Measurements from ENCODE around the gene RNU7-1.
A peak's percentile ranks its signal among the peaks of the same experiment; 100 is the strongest.

The RNU7-1 gene

GRCh38 chr12:6965026-6965661, 21.5 kb downstream of the RNU7-1 start:
- peaks cover 41% of the 10 kb centered on the region for H3K36me3 ChIP-seq (ENCODE audit: insufficient read depth, low read length)
- peaks cover 50% of the 10 kb centered on the region for H3K4me1 ChIP-seq (ENCODE audit: insufficient read depth, low read length)
- H3K9me3 ChIP-seq (ENCODE audit: low read length) = no peaks in the 10 kb centered on the region
- H3K27me3 ChIP-seq (ENCODE audit: control insufficient read depth in 1 of 2, insufficient read depth in 2 of 2, low read length in 2 of 2) = no peaks in the 10 kb centered on the region
- peak overlapping the region; percentile 70 for H3K27ac ChIP-seq (ENCODE audit: low read depth, low read length)
- no peak overlapping the region for H3K4me3 ChIP-seq (ENCODE audit: low read depth in 1 of 2, low read length in 2 of 2)
- H3K9ac ChIP-seq (ENCODE audit: low read length) = peak overlapping the region; percentile 24

DNA sequence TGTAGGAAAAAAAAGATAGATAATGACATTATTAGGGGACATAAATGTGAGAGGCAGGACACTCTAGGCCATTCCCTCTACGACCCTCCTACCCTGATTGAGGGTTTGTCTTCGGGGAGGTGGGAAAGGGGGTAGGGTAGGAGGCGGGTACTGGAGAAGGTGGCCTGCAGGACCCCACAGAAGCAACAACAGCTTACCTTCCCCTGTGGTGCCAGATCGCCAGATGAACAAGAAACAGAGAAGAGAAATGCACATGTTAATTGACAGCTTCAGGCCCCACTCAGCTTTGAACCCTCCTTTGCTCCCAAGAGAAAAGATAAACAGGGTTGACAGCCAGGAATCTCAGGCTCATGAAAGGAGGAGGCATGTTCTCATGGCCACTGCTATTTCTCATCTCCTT, 22.1 kb downstream of the RNU7-1 start:
- no peak overlapping the region for H3K9ac ChIP-seq (ENCODE audit: low read length)
- peaks cover 41% of the 10 kb centered on the region for H3K36me3 ChIP-seq (ENCODE audit: insufficient read depth, low read length)

DNA sequence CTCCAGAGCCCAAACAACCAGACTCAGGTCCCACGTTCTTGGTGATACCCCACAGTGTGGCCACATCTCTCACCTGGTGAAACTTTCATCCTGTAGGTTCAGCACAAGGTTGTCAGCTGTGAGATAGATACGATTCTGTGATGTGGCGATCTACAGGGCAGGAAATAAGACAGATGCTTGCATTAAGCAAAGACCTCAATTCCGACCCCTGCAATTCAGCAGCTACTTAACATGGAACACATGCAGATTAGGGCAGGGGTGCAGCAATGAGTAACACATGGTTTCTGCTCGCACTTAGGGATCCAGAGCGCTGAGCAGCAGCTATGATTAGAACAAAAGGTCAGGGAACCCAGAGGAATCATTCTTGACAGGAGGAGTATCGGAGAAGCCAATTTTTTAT, 22.7 kb downstream of the RNU7-1 start:
- H3K9ac ChIP-seq (ENCODE audit: low read length) = no peak overlapping the region
- no peaks in the 10 kb centered on the region for H3K9me3 ChIP-seq (ENCODE audit: low read length)
- peaks cover 41% of the 10 kb centered on the region for H3K36me3 ChIP-seq (ENCODE audit: insufficient read depth, low read length)
- H3K27me3 ChIP-seq (ENCODE audit: control insufficient read depth in 1 of 2, insufficient read depth in 2 of 2, low read length in 2 of 2) = no peaks in the 10 kb centered on the region
- H3K27ac ChIP-seq (ENCODE audit: low read depth, low read length) = no peak overlapping the region
- peaks cover 42% of the 10 kb centered on the region for H3K4me1 ChIP-seq (ENCODE audit: insufficient read depth, low read length)
- H3K4me3 ChIP-seq (ENCODE audit: low read depth in 1 of 2, low read length in 2 of 2) = no peak overlapping the region

More for the DNA sequence above, 22.1 kb downstream of the RNU7-1 start:
- Histone ChIP-seq H3K4me3 (ENCODE audit: low read depth in 1 of 2, low read length in 2 of 2) (no peak overlapping the region), H3K9me3 (ENCODE audit: low read length) (no peaks in the 10 kb centered on the region), H3K27me3 (ENCODE audit: control insufficient read depth in 1 of 2, insufficient read depth in 2 of 2, low read length in 2 of 2) (no peaks in the 10 kb centered on the region), H3K4me1 (ENCODE audit: insufficient read depth, low read length) (peaks cover 49% of the 10 kb centered on the region), H3K27ac (ENCODE audit: low read depth, low read length) (no peak overlapping the region)

DNA sequence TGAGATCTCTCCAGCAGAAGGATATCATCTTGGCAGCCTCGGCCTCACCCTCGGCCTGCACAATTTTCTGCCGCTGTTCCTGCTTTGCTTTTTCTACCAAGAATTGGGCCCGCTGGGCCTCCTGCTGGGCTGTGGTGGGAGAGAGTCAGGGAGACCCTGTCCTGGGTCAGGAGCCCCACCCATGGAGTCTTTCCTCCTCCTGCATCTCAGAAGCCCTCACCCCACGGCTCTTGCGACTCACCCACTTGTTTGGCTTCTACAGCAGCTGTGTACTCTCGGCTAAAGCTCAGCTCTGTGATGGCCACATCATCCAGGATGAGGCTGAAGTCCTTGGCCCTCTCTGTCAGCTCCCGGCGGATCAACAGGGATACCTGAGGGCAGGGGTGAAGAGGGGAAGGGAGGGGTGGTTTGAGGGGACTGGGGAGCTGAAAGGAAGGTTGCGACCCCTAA, 24.1 kb downstream of the RNU7-1 start:
- Histone ChIP-seq H3K27me3 (ENCODE audit: control insufficient read depth in 1 of 2, insufficient read depth in 2 of 2, low read length in 2 of 2) (no peaks in the 10 kb centered on the region), H3K36me3 (ENCODE audit: insufficient read depth, low read length) (peaks cover 44% of the 10 kb centered on the region), H3K4me1 (ENCODE audit: insufficient read depth, low read length) (peaks cover 36% of the 10 kb centered on the region), H3K9me3 (ENCODE audit: low read length) (no peaks in the 10 kb centered on the region), H3K4me3 (ENCODE audit: low read depth in 1 of 2, low read length in 2 of 2) (no peak overlapping the region), H3K9ac (ENCODE audit: low read length) (no peak overlapping the region), H3K27ac (ENCODE audit: low read depth, low read length) (no peak overlapping the region)

DNA sequence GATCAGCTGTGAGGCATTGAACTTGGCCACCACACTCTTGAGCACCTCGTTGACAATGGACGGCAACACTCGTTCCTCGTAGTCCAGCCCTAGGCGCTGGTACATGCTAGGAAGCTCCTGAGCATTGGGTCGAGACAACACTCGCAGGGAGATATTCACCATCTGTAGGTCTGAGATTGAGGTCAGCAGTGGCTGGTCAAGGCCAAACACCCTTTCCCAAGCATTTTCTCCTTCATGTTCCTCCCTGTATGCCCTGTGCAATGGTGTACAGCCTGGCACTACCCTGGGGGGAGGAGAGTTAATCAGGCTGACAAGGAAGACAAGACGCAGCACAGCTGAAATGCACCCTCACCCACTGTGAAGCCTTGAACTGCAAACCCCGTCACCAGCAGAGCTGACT, 24.8 kb downstream of the RNU7-1 start:
- no peaks in the 10 kb centered on the region for H3K9me3 ChIP-seq (ENCODE audit: low read length)
- H3K27ac ChIP-seq (ENCODE audit: low read depth, low read length) = no peak overlapping the region
- H3K4me1 ChIP-seq (ENCODE audit: insufficient read depth, low read length) = peaks cover 35% of the 10 kb centered on the region
- peaks cover 45% of the 10 kb centered on the region for H3K36me3 ChIP-seq (ENCODE audit: insufficient read depth, low read length)
- H3K4me3 ChIP-seq (ENCODE audit: low read depth in 1 of 2, low read length in 2 of 2) = no peak overlapping the region
- H3K9ac ChIP-seq (ENCODE audit: low read length) = no peak overlapping the region
- no peaks in the 10 kb centered on the region for H3K27me3 ChIP-seq (ENCODE audit: control insufficient read depth in 1 of 2, insufficient read depth in 2 of 2, low read length in 2 of 2)

- peaks cover 57% of the 10 kb centered on the region for H3K36me3 ChIP-seq (ENCODE audit: insufficient read depth, low read length)
- no peaks in the 10 kb centered on the region for H3K27me3 ChIP-seq (ENCODE audit: control insufficient read depth in 1 of 2, insufficient read depth in 2 of 2, low read length in 2 of 2)
- peaks cover 27% of the 10 kb centered on the region for H3K4me1 ChIP-seq (ENCODE audit: insufficient read depth, low read length)
Observed at GRCh38 chr12:6970096-6970527, 26.5 kb downstream of the RNU7-1 start.

DNA sequence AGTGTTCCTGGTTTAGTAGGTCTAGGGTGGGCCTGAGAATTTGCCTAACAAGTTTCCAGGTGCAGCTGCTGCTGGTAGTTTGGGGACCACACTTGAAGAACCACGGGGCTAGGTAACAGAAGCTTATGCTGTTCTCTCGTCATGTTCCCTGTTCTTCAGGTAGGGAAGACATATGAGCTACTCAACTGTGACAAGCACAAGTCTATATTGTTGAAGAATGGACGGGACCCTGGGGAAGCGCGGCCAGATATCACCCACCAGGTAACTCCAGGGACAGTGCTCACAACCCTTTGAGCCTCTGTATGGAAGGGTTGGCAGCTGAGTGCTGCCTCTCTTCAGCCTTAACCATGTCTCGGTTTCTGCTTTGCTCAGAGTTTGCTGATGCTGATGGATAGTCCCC, 30.6 kb downstream of the RNU7-1 start:
- Histone ChIP-seq H3K4me1 (ENCODE audit: insufficient read depth, low read length) (peaks cover 15% of the 10 kb centered on the region), H3K9ac (ENCODE audit: low read length) (no peak overlapping the region), H3K36me3 (ENCODE audit: insufficient read depth, low read length) (peaks cover 55% of the 10 kb centered on the region)

More at GRCh38 chr12:6970096-6970527, 26.5 kb downstream of the RNU7-1 start:
- Histone ChIP-seq H3K9ac (ENCODE audit: low read length) (peak overlapping the region; percentile 90), H3K27ac (ENCODE audit: low read depth, low read length) (peak overlapping the region; percentile 94), H3K9me3 (ENCODE audit: low read length) (no peaks in the 10 kb centered on the region), H3K4me3 (ENCODE audit: low read depth in 1 of 2, low read length in 2 of 2) (peak overlapping the region; percentile 97 to 98)

GRCh38 chr12:6975297-6976032, 31.8 kb downstream of the RNU7-1 start:
- Histone ChIP-seq H3K27ac (ENCODE audit: low read depth, low read length) (no peak overlapping the region), H3K9ac (ENCODE audit: low read length) (no peak overlapping the region), H3K9me3 (ENCODE audit: low read length) (no peaks in the 10 kb centered on the region), H3K4me3 (ENCODE audit: low read depth in 1 of 2, low read length in 2 of 2) (no peak overlapping the region), H3K27me3 (ENCODE audit: control insufficient read depth in 1 of 2, insufficient read depth in 2 of 2, low read length in 2 of 2) (no peaks in the 10 kb centered on the region), H3K4me1 (ENCODE audit: insufficient read depth, low read length) (peaks cover 7% of the 10 kb centered on the region), H3K36me3 (ENCODE audit: insufficient read depth, low read length) (peaks cover 65% of the 10 kb centered on the region)

More for the DNA sequence above, 30.6 kb downstream of the RNU7-1 start:
- Histone ChIP-seq H3K27ac (ENCODE audit: low read depth, low read length) (no peak overlapping the region), H3K4me3 (ENCODE audit: low read depth in 1 of 2, low read length in 2 of 2) (no peak overlapping the region), H3K27me3 (ENCODE audit: control insufficient read depth in 1 of 2, insufficient read depth in 2 of 2, low read length in 2 of 2) (no peaks in the 10 kb centered on the region), H3K9me3 (ENCODE audit: low read length) (no peaks in the 10 kb centered on the region)

DNA sequence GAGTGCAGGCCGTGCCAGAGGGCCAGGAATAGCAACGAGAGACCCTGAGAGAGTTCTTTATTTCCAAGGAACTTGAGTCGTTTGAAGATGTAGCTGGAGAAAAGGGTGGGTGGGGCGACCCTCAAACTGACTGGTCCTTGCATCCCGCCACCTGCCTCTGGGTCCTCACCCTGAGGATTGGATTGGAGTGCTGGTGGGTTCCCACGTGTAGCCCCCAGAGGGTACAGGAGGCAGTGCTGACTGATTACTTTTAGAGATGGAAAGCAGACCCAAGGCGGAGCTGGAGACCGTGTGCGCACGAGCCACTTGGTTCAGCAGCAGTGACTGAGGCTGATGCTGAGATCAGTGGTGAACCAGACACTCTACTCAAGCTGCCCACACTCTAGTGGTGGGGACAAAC, 34.0 kb downstream of the RNU7-1 start:
- H3K9me3 ChIP-seq (ENCODE audit: low read length) = no peaks in the 10 kb centered on the region
- H3K36me3 ChIP-seq (ENCODE audit: insufficient read depth, low read length) = peaks cover 83% of the 10 kb centered on the region

GRCh38 chr12:6978188-6978587, 34.6 kb downstream of the RNU7-1 start:
- Histone ChIP-seq H3K9me3 (ENCODE audit: low read length) (no peaks in the 10 kb centered on the region), H3K4me3 (ENCODE audit: low read depth in 1 of 2, low read length in 2 of 2) (no peak overlapping the region), H3K9ac (ENCODE audit: low read length) (no peak overlapping the region), H3K27ac (ENCODE audit: low read depth, low read length) (no peak overlapping the region), H3K36me3 (ENCODE audit: insufficient read depth, low read length) (peaks cover 85% of the 10 kb centered on the region), H3K4me1 (ENCODE audit: insufficient read depth, low read length) (no peaks in the 10 kb centered on the region), H3K27me3 (ENCODE audit: control insufficient read depth in 1 of 2, insufficient read depth in 2 of 2, low read length in 2 of 2) (no peaks in the 10 kb centered on the region)

More for the DNA sequence above, 34.0 kb downstream of the RNU7-1 start:
- no peaks in the 10 kb centered on the region for H3K27me3 ChIP-seq (ENCODE audit: control insufficient read depth in 1 of 2, insufficient read depth in 2 of 2, low read length in 2 of 2)
- H3K4me1 ChIP-seq (ENCODE audit: insufficient read depth, low read length) = no peaks in the 10 kb centered on the region
- H3K27ac ChIP-seq (ENCODE audit: low read depth, low read length) = no peak overlapping the region
- H3K4me3 ChIP-seq (ENCODE audit: low read depth in 1 of 2, low read length in 2 of 2) = no peak overlapping the region
- no peak overlapping the region for H3K9ac ChIP-seq (ENCODE audit: low read length)

GRCh38 chr12:6978611-6979011, 35.0 kb downstream of the RNU7-1 start:
- H3K4me3 ChIP-seq (ENCODE audit: low read depth in 1 of 2, low read length in 2 of 2) = no peak overlapping the region
- H3K27me3 ChIP-seq (ENCODE audit: control insufficient read depth in 1 of 2, insufficient read depth in 2 of 2, low read length in 2 of 2) = no peaks in the 10 kb centered on the region
- H3K4me1 ChIP-seq (ENCODE audit: insufficient read depth, low read length) = no peaks in the 10 kb centered on the region
- H3K36me3 ChIP-seq (ENCODE audit: insufficient read depth, low read length) = peaks cover 88% of the 10 kb centered on the region
- H3K9ac ChIP-seq (ENCODE audit: low read length) = no peak overlapping the region
- H3K9me3 ChIP-seq (ENCODE audit: low read length) = no peaks in the 10 kb centered on the region
- no peak overlapping the region for H3K27ac ChIP-seq (ENCODE audit: low read depth, low read length)
